ENCODE results near the gene C6.

Gene C6

GRCh38 chr5:41118177-41118576 is 95.2 kb downstream of the C6 start:
- DNase-seq = no peak

- no peak for DNase-seq
Observed at GRCh38 chr5:41115281-41115680, 98.1 kb downstream of the C6 start.

GRCh38 chr5:41112486-41113455 is 100.6 kb downstream of the C6 start:
- no peak for DNase-seq

- DNase-seq = no peak
Observed at GRCh38 chr5:41109186-41109585, 104.1 kb downstream of the C6 start.

- no peak for DNase-seq
Observed at GRCh38 chr5:41102341-41102740, 111.0 kb downstream of the C6 start.

GRCh38 chr5:41097642-41098041 is 115.7 kb downstream of the C6 start:
- DNase-seq = no peak

GRCh38 chr5:41095324-41096101 is 117.8 kb downstream of the C6 start:
- DNase-seq = no peak

- DNase-seq = no peak
Observed at GRCh38 chr5:41094871-41095270, 118.5 kb downstream of the C6 start.

GRCh38 chr5:41093803-41094202 is 119.5 kb downstream of the C6 start:
- no peak for DNase-seq
